ENCODE measurements around the gene BEST1. TPM values are rescaled to one million over a fixed set of nuclear protein-coding genes. Genes with fewer than 3 reads are reported as not detected.

Gene BEST1
- total RNA-seq, 3 donors from 2014 or later = not detected

DNA sequence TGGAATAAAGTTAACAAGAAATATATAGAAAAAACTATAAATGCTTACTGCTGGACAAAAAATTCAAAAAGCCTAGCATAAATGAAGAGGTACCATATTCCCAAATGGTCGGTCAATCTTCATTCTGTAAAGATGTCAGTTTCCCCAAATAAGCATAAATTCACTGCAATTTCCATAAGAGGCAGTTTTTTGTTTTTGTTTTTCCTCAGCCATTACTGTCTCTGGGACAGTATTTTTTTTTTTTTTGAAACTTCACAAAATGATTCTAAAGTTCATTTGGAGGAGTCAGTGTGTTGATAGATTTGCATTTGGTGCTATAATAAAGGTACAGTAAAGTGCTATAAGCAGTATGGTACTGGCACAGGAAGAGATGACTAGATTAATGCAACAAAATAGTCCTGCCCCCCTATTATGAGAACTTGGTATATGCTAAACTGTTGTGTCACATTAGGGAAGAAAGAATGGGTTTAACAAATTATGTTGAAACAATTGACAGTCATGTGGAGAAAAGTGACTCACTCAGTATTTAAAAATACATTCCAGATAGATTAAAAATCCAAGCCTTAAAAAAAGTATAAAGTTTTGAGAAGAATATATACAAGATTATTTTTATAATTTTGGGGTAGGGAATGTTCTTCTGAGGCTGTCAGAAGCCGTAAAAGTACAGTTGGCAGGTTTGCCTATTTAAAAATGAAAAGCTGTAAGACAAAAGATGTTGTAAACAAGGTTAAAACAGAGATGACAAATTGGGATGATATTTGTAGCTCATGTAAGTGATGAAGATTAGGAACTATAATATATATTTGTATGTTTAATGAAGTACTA is 19.9 kb downstream of the BEST1 start:
- no peaks in the 10 kb centered on the region for H3K27me3 Mint-ChIP-seq (ENCODE audit: low read depth)
- peaks cover 56% of the 10 kb centered on the region for H3K4me1 Mint-ChIP-seq (ENCODE audit: low read depth)
- H3K4me3 Mint-ChIP-seq = no peak overlapping the region

DNA sequence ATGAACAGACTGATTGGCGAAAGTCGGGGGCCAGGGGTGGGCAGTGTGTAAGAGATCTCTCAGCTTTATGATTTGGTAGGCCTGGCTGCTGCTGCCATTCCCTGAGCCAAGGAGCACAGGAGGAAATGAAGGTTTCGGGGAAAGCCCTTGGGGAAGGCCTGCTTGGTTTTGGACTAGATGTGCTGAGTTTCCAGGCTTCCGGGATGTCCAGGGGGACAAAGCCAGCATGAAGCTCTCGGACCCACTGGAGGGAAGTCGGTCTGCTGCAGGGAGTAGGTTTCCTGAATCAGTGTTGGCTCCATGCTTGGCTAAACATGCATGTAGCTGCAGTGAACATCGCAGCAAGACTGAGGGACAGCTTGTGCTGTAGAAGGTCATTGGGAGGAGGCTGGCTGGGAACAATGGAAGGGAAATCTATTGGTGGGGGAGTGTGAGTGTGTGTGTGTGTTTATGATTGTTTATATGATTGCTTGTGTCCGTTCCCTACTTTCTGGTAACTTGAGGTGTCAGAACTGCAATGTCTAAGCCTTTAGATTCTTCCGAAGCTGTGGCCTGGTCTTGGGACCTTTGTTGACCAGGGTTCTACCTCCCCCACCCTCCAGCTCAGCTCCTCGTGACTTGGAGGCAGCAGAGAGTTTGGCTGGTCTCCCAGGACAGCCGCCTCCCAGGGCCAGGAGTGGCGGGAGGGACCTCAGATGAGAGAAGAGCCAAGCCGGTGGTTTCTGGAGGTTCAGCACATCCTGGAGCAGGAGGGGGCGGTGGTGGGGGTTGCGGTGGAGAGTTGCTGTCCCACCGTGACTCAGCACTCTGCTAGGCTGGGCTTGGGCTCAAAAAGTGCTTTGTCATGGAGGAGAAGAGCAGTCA is 21.3 kb downstream of the BEST1 start:
- DNase-seq = no peak
- no peaks in the 10 kb centered on the region for H3K36me3 Mint-ChIP-seq (ENCODE audit: insufficient read depth)
- H3K27me3 Mint-ChIP-seq (ENCODE audit: low read depth) = no peaks in the 10 kb centered on the region
- no peak for ATAC-seq
- no peaks in the 10 kb centered on the region for H3K9me3 Mint-ChIP-seq
- peak overlapping the region; percentile 27 for H3K4me3 Mint-ChIP-seq
- H3K4me1 Mint-ChIP-seq (ENCODE audit: low read depth) = peaks cover 51% of the 10 kb centered on the region

More for the DNA sequence above, 19.9 kb downstream of the BEST1 start:
- H3K36me3 Mint-ChIP-seq (ENCODE audit: insufficient read depth) = peaks cover 8% of the 10 kb centered on the region
- H3K9me3 Mint-ChIP-seq = no peaks in the 10 kb centered on the region
- DNase-seq (no peak), ATAC-seq (no peak)

DNA sequence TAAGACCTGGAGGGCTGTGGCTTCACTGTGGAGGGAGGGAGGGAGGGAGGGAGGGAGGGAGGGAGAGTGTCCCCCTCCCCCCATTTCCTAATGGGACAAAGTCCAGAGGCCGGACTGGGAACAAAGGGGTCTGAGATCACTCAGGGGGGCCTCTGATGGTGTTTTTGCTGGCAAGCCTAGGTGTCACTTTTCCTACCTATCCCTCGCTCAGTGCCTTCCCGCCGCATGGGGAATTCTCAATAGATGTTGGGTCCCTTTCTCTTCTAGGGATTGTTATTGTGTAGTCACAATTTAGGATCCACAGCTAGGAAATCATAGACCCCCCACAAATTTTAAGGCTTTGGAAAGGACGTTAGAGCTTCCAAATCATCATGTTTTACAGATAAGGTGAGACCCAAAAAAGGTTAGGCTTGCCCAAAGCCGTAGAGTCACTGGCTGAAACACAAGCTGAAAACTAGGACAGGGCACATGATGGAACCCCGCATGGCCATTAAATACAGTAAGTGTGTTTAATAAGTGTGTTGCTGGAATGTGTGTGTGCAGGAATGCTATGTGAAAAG is 22.0 kb downstream of the BEST1 start:
- no peak for ATAC-seq
- H3K36me3 Mint-ChIP-seq (ENCODE audit: insufficient read depth) = no peaks in the 10 kb centered on the region
- H3K27me3 Mint-ChIP-seq (ENCODE audit: low read depth) = no peaks in the 10 kb centered on the region
- H3K4me1 Mint-ChIP-seq (ENCODE audit: low read depth) = peaks cover 51% of the 10 kb centered on the region
- H3K4me3 Mint-ChIP-seq = peak overlapping the region; percentile 63
- H3K9me3 Mint-ChIP-seq = no peaks in the 10 kb centered on the region
- no peak for DNase-seq

DNA sequence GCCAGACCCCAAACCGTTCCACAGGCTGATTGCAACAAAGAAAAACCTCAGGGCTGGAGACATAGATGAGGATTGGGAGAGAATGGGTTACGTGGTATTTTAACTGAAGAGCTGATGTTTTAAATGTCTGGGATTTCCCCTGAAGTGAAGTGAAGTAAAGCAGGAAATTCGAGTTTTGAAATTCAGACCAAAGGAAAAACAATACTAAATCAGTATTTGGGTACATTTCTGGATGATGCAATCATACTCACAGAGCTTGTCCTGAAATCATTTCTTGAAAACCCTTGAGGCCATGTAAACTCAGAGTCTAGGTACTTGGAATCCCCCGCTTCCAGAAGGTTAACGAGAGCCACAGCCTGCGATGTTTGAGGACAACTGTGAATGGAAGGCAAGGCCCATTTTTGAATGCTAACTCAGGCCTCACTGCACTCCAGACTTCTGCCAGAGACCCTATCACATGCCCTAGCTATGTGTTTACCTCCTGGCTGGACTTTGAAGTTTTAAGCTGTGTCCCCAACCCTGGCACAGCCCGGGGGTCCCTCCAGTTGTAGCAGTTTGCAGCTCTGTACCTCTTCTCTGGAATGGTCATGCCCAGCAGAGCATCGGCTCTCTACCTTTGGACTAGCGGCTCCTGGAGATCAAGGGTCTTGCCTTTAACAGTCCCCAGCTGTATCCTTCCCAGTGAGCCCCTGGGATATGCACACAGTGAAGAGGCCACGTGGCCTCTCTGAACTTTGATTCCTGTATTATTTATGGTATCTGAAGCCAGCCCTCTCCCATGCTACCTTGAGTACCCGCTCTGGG is 22.7 kb downstream of the BEST1 start:
- peak overlapping the region; percentile 63 for H3K4me3 Mint-ChIP-seq
- ATAC-seq = no peak
- no peaks in the 10 kb centered on the region for H3K36me3 Mint-ChIP-seq (ENCODE audit: insufficient read depth)
- no peaks in the 10 kb centered on the region for H3K27me3 Mint-ChIP-seq (ENCODE audit: low read depth)
- peaks cover 50% of the 10 kb centered on the region for H3K4me1 Mint-ChIP-seq (ENCODE audit: low read depth)
- no peaks in the 10 kb centered on the region for H3K9me3 Mint-ChIP-seq
- DNase-seq = no peak

DNA sequence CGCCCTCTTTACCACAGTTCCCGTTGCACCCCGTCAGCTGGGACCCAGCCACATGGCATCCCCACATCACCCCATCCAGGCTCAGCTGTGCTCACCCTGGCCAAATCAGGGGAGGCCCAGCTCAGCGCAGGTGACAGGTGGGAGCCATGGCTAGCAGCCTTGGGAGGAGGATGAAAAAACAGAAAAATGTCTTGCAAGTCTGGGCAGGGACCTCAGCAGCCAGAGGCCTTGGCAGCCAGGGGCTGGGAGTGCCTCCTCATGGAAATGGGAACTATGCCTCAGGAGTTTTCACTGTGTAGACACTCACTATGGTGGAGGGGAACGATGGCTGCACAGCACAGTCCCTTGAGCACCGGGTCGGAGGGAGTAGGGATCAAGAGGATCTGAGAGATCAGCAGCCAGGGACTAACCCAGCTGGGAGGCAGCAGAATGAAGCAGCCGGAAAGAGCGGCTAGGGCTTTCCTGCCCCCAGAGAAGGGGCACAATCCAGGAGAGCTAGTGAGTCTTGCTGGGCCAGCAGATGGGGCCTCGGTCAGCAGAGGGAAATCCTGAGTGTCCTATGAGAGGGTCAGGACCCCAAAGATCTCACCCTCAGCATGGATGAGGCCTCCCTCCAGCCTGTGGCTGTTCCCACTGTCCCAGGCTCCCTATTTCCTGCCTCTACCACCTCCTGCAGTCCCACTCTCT is 23.5 kb downstream of the BEST1 start:
- no peaks in the 10 kb centered on the region for H3K9me3 Mint-ChIP-seq
- no peaks in the 10 kb centered on the region for H3K27me3 Mint-ChIP-seq (ENCODE audit: low read depth)
- ATAC-seq (no peak), DNase-seq (no peak)
- H3K4me3 Mint-ChIP-seq = no peak overlapping the region
- peaks cover 44% of the 10 kb centered on the region for H3K4me1 Mint-ChIP-seq (ENCODE audit: low read depth)
- no peaks in the 10 kb centered on the region for H3K36me3 Mint-ChIP-seq (ENCODE audit: insufficient read depth)

DNA sequence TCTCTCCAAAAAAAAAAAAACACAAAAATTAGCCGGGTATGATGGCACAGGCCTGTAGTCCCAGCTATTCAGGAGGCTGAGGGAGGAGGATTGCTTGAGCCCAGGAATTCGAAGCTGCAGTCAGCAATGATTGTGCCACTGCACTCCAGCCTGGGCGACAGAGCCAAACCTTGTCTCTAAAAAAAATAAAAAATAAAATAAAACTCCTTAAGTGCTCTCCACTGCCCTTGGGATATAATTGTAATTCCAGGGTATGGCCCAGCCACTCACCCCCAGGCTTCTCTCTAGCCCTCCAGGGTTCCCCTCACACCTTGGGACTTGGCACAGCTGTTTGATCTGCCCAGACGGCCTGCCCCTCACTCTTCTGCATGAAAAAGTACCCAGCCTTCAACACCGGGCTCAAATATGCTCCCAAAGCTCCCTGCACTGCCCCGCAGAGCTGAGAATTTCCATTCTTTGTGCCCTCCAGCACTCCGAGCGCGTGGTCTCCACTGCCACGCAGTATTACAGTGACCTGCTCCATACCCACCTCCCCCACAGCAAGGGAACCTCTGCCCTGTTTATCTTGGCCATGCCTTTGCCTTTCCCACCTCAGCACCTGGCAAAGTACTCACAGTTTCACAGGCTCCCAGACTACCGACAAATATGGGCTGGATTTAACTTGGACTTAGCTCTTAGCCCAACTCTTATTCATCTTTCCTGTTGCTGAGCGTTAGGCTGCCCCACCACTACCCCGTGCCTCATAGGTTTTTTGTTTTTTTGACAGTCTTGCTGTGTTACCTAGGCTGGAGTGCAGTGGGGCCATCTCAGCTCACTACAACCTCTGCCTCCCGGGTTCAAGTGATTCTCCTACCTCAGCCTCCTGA is 24.8 kb downstream of the BEST1 start:
- DNase-seq (no peak), ATAC-seq (no peak)
- Mint-ChIP-seq H3K9me3 (no peaks in the 10 kb centered on the region), H3K4me3 (no peak overlapping the region), H3K27me3 (ENCODE audit: low read depth) (no peaks in the 10 kb centered on the region), H3K36me3 (ENCODE audit: insufficient read depth) (peaks cover 2% of the 10 kb centered on the region), H3K4me1 (ENCODE audit: low read depth) (peaks cover 34% of the 10 kb centered on the region)

DNA sequence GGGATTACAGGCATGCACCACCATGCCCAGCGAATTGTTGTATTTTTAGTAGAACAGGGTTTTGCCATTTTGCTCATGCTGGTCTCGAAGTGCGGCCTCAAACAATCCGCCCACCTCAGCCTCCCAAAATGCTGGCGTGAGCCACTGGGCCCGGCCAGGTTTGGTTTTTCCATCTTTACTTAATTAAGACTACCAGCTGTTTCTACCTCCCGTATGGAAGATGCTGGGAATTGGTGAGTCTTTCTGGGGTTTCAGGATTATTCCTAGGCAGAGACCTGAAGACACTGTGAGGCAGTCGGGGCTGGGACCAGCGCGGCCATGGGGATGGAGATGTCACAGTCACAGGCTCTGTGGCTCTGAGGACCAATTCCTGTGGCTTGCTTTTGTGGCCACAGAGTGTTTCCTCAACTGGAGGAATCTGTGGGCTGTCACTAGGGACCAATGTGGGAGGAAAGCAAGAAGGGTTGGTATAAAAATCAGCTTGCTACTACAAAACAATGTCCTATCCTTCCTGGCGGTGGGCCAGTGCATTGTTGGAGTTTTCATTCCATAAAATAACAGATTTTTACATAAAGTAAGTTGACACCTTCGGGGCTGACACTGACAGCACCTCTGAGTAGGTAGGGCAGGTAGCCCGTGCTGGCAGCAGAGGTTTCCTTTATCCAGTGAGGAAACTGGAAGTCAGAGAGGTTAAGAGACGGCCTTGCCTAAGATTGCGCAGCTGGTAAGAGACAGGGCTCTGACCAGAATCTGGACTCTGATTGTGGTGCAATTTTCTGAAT is 25.7 kb downstream of the BEST1 start:
- ATAC-seq = no peak
- Mint-ChIP-seq H3K4me3 (no peak overlapping the region), H3K27me3 (ENCODE audit: low read depth) (no peaks in the 10 kb centered on the region), H3K4me1 (ENCODE audit: low read depth) (peaks cover 29% of the 10 kb centered on the region), H3K36me3 (ENCODE audit: insufficient read depth) (peaks cover 2% of the 10 kb centered on the region), H3K9me3 (no peaks in the 10 kb centered on the region)
- DNase-seq = no peak

DNA sequence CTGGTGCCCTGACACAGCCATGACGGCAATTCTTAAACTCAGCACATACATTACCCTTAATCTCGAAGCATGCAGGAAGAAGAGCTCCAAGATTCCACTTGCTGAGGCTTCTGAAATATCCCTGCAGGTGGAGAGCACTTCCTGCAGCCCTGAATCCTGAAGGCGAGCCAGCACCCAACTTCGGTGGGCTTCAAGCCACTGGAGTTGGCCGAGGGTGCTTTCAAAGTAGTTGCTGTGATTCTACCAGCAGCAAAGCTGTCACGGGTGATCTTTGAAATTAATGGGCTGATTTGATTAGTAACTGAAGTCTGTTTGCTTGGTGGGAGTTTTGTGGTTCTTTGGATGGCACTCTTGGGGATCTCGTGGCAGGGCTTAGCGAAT is 26.3 kb downstream of the BEST1 start:
- no peak for ATAC-seq
- peaks cover 23% of the 10 kb centered on the region for H3K4me1 Mint-ChIP-seq (ENCODE audit: low read depth)
- no peaks in the 10 kb centered on the region for H3K27me3 Mint-ChIP-seq (ENCODE audit: low read depth)
- H3K9me3 Mint-ChIP-seq = no peaks in the 10 kb centered on the region
- DNase-seq = no peak
- no peak overlapping the region for H3K4me3 Mint-ChIP-seq
- H3K36me3 Mint-ChIP-seq (ENCODE audit: insufficient read depth) = peaks cover 2% of the 10 kb centered on the region

DNA sequence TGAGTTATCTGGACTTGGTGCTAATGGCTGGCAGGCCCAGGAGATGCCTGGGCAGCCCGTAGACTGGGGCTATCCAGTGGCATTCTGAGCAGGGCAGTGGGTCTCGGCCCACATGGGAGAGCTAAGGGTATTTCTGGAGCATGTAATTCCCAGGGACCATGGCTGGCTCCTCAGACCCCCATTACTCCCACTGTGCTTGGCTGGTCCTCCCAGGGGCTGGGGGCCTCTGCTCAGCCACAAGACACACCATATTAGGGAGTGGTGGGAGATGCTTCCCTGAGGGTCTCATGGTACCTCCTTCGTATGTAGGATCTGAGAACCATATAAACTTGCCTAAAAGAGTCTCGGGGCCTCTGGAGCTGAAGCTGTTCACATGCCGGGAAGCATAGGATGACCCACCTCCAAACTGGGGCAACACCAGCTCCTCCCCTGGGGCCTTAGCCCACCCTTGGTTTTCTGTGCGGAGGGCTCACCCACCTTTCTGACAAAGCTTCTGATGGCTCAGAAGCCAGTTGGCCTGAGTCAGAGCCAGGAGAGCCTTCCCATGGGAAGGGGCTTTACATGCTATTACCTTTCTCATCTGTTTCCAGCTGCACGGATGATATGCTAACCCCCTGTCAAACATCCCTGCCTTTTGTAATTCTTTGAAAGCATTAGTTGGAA is 26.8 kb downstream of the BEST1 start:
- Mint-ChIP-seq H3K4me3 (no peak overlapping the region), H3K9me3 (no peaks in the 10 kb centered on the region), H3K36me3 (ENCODE audit: insufficient read depth) (peaks cover 2% of the 10 kb centered on the region), H3K4me1 (ENCODE audit: low read depth) (peaks cover 18% of the 10 kb centered on the region), H3K27me3 (ENCODE audit: low read depth) (no peaks in the 10 kb centered on the region)
- no peak for DNase-seq
- no peak for ATAC-seq

DNA sequence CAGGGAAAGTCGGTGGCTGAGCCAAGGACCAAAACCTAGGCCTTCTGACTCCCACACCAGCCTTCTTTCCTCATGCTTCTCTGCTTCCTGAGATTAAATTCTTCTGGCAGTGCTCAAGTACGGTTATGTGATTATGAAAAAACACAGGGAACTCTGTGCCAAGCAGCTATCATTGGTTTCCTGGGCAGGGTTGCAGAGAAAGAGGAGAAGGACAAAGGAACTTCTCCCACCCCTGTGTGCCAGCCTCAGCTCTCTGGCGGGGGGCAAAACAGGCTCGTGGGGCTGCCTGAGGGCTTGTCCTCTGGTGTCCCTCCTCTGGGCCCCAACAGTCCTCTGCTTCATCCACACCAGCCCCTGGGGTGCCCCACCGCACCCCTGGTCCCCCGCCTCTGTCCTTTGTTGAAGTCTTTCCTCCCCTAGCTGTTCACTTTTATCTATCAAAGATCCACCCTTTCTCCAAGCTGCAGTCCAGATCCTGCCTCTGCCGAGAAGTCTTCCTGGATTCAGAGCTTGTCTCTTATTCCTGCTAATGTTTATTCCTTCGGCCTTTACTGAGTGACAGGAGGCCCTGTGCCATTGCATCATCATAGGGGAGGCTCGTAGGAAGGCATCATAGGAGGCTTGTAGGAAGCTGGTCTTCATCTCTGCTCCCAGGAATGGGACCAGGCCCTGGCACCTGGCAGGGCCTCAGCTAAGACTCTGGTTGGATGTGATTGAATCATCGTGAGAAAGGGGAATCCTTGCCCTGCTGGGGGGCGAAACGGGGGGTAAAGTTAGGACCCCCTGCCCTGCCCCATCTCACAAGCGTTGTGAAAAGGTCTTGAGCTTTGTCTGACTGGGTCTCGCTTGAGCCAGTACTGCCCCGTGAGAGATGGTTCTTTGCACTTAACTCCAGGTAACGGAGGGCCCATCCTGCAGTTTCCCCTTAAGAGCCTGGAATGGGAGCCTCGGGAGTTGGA is 28.8 kb downstream of the BEST1 start:
- DNase-seq (no peak), ATAC-seq (no peak)
- no peaks in the 10 kb centered on the region for H3K9me3 Mint-ChIP-seq
- no peak overlapping the region for H3K4me3 Mint-ChIP-seq
- peaks cover 2% of the 10 kb centered on the region for H3K36me3 Mint-ChIP-seq (ENCODE audit: insufficient read depth)
- peaks cover 5% of the 10 kb centered on the region for H3K4me1 Mint-ChIP-seq (ENCODE audit: low read depth)
- no peaks in the 10 kb centered on the region for H3K27me3 Mint-ChIP-seq (ENCODE audit: low read depth)

DNA sequence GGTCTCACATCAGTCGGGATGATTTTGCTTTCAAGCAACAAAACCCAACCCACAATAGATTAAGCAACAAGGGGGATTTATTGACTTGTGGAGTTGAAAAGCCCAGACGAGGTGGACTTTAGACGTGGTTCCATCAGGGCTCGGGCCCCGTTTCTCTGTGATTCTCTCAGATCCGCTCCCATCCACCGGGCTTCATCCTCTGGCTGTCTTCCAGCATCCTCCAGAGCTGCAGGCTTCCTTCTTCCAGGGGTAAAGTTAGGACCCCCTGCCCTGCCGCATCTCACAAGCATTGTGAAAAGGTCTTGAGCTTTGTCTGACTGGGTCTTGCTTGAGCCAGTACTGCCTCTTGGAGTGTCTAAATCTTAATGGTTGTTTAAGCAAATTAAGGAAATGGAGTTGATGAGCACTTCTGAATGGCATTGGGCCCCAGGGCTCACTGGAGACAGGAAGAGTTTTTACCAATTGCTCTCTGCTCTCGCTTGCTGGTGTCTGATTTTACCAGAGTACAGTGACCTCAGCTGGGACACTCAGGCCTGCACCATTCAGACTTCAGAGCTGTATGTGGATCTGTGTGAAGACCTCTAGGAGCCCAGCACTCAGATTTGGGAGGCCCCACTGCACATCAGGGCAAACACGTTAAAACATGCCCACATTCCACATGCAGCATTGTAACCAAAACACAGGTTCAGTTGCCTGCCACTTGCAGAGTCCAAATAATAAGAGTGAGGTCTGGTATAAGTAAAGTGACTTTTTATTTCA is 30.8 kb downstream of the BEST1 start:
- DNase-seq (no peak), ATAC-seq (no peak)
- Mint-ChIP-seq H3K36me3 (ENCODE audit: insufficient read depth) (peaks cover 6% of the 10 kb centered on the region), H3K27me3 (ENCODE audit: low read depth) (no peaks in the 10 kb centered on the region), H3K4me3 (no peak overlapping the region), H3K9me3 (peaks cover under 1% of the 10 kb centered on the region), H3K4me1 (ENCODE audit: low read depth) (peaks cover 2% of the 10 kb centered on the region)

All from activated T-cell treated with anti-CD3 and anti-CD28 coated beads, Interleukin-2, amount 50 U/mL, for 4 hours (primary cell).